SH-SY5Y (cell line): ENCODE measurements around the gene ADAMTS7.

ENCODE experiments used
- GATA2 ChIP-seq: IDR thresholded peaks from 2 replicates; pipeline ENCODE4 v1.6.1; 2011; ENCODE audit warnings: mild to moderate bottlenecking, low read depth, low read length
- GATA3 ChIP-seq: IDR thresholded peaks from 2 replicates; pipeline ENCODE4 v1.6.1; 2011; ENCODE audit warnings: low read depth, mild to moderate bottlenecking, low read length, moderate library complexity

ADAMTS7 gene

GRCh38 chr15:78730955-78731354, 80.3 kb downstream of the ADAMTS7 start:
- no peak for TF ChIP-seq GATA2
- TF ChIP-seq GATA3, result no peak

- TF ChIP-seq GATA3 (no peak), GATA2 (no peak)
Measured at GRCh38 chr15:78727561-78727960, 83.7 kb downstream of the ADAMTS7 start.

DNA sequence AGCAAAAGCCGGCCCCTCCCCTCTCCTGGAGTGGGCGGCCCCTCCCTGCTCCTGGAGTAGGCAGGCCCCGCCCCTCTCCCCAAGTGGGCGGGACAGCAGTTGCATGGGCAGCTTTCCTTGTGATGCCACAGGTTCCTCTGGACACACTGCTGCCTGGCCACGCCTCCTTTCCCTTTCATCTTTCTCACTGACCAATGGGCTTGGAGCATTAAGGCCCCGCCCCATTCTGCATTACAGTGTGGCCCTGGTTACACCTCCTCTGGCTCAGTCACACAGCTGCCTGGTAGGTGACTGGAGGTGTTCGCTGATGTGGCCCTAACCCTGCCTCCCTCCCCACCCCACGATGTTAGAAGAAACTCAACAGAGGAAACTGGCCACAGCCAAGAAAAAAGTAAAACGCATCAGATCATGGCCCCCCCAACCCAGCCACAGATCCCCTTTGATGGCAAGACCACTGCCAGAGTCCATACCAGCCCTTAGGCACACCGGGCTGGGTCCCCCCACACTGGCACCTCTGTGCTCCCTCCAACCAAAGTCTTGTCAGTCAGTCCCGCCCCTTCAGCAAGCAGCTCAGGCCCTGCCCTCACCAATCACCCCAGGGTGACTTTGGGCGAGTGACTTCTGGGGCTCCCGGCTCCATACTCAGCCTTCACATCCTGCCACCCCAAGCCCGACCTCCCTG, 84.3 kb downstream of the ADAMTS7 start:
- no peak for TF ChIP-seq GATA2

DNA sequence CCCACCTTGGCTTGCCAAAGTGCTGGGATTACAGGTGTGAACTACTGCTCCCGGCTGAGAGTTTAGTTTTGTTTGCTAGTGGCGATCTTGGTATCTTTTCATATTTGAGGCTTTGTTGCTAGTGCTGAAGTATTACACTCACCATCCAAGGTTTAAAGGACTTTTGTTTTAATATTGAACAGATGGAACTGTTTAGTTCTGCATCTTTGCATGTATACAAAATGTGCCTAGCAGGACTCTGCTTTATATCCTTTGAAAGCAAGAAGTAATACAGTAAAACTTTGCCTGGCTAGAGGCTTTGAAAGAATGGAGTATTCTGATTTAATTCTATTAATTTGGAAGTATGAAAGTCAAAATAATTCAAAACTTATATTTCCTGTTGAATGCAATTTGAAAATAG, 92.4 kb downstream of the ADAMTS7 start:
- TF ChIP-seq GATA3, result no peak
- no peak for TF ChIP-seq GATA2

- TF ChIP-seq GATA3 (no peak), GATA2 (no peak)
Measured at GRCh38 chr15:78717956-78718656, 93.2 kb downstream of the ADAMTS7 start.

DNA sequence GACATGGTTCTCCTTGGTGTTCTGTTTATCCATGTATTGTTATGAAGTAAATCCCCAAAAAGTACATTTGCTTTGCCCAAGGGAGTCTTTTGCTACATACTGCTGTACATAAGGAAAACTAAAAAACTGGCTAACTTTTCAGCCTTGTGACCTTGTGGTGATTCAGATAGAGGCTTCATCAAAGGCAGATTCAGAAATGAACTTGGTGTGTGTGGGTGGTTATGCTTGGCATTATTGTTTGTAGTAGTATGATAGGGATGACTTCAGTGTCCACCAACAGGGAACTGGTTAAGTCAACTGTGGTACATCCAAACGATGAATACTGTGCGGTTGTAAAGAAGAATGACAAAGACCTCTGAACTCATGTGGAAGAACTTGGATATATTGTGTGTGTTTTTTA, 94.6 kb downstream of the ADAMTS7 start:
- TF ChIP-seq GATA2 (no peak), GATA3 (no peak)

- no peak for TF ChIP-seq GATA3
- TF ChIP-seq GATA2, result no peak
Measured at GRCh38 chr15:78715930-78716329, 95.3 kb downstream of the ADAMTS7 start.

DNA sequence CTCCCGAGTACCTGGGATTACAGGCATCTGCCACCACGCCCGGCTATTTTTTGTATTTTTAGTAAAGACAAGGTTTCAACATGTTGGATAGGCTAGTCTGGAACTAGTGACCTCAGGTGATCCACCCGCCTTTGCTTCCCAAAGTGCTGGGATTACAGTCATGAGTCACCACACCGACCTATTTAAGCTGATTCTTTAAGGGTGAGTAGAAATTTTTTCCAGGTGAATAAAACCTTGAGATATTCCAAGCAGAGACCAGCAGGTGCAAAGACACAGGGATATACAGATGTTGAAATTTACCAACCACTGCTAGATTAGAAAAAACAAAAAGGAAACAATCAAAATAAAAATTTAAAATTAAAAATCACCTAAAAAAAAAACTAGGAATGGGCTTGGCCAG, 95.8 kb downstream of the ADAMTS7 start:
- TF ChIP-seq GATA2, result no peak

DNA sequence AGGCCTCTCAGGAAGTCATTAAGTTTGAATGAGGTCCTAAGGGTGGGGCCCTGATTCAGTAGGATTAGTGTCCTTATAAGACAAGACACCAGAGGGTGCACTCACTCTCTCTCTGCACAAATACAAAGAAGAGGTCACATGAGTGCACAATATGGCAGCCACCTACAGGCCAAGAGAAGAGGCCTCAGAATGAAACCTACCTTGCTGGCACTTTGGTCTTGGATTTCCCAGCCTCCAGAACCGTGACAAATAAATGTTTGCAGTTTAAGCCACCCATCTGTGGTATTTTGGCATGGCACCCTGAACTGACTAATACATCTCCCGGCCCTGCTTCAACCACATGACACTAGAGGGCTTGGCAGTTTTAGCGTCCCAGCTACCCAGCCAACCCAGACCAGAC, 96.4 kb downstream of the ADAMTS7 start:
- TF ChIP-seq GATA3, result no peak
- TF ChIP-seq GATA2, result no peak

GRCh38 chr15:78712797-78713515, 98.3 kb downstream of the ADAMTS7 start:
- no peak for TF ChIP-seq GATA2
- no peak for TF ChIP-seq GATA3

DNA sequence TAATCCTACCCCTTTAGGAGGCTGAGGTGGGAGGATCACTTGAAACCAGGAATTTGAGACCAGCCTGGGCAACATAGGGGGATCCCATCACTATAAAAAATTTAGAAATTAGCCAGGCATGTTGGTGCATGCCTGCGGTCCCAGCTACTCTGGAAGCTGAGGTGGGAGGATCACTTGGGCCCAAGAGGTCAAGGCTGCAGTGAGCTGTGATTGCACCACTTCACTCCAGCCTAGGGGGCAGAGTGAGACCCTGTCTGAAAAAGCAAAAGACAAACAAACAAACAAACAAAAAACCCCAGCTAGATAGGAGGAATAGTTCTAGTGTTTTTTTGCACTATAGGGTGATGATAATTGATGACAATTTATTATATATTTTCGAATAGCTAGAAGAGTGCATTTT, 99.6 kb downstream of the ADAMTS7 start:
- TF ChIP-seq GATA2, result no peak

DNA sequence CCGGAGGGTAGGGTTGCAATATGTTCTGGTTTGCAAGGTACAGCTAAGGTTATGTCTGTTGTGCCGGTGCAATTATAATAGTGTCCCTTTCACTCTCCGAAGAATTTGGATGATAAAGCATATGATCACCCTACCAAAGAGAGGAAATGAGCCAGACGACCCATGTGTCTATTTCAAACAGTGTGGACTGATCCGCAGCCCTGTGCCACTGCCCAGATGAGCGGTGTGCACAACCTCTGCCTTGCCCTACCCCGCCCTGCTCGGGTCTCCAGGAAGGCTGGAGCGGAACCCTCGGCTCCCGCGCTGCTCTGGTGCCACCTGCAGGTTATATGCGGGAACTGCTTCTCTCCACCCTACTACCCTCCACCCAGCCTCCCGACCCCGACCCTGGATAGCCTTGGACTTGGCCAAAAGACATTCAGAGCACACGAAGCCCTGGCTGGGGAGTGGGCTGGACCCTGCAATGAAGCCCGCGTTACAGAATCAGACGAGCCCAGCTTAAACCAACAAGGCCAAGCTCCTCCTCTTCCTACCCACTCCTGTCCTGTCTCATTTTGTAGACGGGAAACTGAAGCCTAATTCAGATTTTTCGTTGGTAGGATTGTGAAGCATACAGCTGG, 101.9 kb downstream of the ADAMTS7 start:
- TF ChIP-seq GATA2, result no peak
- no peak for TF ChIP-seq GATA3
